ENCODE results near the gene LDLRAD4.

GRCh38 chr18:13258921-13259320 is 40.4 kb downstream of the LDLRAD4 start:
- TF ChIP-seq YY1 (IDR thresholded peaks at IDR 0.05; ENCODE audit: low read depth) (no peak), CTCF (IDR thresholded peaks at IDR 0.05) (no peak), MAX (IDR thresholded peaks at IDR 0.05; ENCODE audit: low read depth) (no peak), FOSL2 (IDR thresholded peaks at IDR 0.05; ENCODE audit: borderline replicate concordance, low read depth) (no peak)
- TF ChIP-seq, protein P1, sequence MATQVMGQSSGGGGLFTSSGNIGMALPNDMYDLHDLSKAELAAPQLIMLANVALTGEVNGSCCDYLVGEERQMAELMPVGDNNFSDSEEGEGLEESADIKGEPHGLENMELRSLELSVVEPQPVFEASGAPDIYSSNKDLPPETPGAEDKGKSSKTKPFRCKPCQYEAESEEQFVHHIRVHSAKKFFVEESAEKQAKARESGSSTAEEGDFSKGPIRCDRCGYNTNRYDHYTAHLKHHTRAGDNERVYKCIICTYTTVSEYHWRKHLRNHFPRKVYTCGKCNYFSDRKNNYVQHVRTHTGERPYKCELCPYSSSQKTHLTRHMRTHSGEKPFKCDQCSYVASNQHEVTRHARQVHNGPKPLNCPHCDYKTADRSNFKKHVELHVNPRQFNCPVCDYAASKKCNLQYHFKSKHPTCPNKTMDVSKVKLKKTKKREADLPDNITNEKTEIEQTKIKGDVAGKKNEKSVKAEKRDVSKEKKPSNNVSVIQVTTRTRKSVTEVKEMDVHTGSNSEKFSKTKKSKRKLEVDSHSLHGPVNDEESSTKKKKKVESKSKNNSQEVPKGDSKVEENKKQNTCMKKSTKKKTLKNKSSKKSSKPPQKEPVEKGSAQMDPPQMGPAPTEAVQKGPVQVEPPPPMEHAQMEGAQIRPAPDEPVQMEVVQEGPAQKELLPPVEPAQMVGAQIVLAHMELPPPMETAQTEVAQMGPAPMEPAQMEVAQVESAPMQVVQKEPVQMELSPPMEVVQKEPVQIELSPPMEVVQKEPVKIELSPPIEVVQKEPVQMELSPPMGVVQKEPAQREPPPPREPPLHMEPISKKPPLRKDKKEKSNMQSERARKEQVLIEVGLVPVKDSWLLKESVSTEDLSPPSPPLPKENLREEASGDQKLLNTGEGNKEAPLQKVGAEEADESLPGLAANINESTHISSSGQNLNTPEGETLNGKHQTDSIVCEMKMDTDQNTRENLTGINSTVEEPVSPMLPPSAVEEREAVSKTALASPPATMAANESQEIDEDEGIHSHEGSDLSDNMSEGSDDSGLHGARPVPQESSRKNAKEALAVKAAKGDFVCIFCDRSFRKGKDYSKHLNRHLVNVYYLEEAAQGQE (IDR thresholded peaks at IDR 0.05; ENCODE audit: low read depth, low read length): no peak
- TF ChIP-seq, protein P2, sequence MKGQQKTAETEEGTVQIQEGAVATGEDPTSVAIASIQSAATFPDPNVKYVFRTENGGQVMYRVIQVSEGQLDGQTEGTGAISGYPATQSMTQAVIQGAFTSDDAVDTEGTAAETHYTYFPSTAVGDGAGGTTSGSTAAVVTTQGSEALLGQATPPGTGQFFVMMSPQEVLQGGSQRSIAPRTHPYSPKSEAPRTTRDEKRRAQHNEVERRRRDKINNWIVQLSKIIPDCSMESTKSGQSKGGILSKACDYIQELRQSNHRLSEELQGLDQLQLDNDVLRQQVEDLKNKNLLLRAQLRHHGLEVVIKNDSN (IDR thresholded peaks at IDR 0.05; ENCODE audit: borderline replicate concordance, low read depth): no peak

Data from SK-N-SH (cell line).